Measurements from ENCODE around the gene TMSB15C.
"Not testable (repeated sequence)": the region's sequence is repeated elsewhere in the genome, so short reads cannot be mapped to it uniquely, and the experiment has no call there.

The TMSB15C gene

DNA sequence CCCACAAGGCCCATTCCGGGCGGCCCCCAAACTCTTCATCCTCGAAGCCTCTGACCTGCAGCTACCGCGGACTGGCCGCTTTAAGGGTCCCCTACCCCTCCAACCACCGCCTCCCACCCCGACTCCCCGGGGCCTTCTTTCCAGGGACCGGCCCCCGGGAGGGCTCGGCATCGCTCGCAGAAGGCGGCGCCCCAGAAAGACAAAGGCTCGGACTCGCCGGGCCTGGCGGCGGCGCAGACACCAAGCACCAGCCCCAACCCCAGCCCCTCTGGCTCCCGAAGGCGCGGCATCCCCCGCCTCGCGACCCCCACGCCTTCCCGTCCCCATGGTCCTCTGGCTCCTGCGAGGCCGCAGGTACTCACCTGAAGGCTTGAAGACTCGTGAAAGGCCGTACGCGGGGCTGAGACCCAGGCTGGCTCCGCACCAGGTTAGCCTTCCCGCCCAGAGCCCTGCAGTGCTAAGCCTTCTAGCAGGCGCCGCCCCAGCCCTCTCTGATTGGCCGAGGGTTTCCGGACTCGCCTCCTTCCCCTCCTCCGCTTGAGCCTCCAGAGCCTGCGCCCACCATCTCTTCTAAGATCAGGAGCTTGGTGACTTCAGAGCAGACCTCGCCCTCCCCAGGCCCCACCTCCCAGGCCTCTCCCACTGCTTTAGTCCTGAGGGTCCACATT lies at the start of gene TMSB15C:
TSS of gene TMSB15C (minus strand) at position 459 of the 668 bp plus-strand sequence.
- FAIRE-seq; DNase-seq (ENCODE audit: insufficient read length, low spot score): not testable (repeated sequence)

GRCh38 chrX:104122829-104123228 lies 46.8 kb upstream of the TMSB15C start:
- no peak for FAIRE-seq
- no peak for DNase-seq (ENCODE audit: insufficient read length, low spot score)

DNA sequence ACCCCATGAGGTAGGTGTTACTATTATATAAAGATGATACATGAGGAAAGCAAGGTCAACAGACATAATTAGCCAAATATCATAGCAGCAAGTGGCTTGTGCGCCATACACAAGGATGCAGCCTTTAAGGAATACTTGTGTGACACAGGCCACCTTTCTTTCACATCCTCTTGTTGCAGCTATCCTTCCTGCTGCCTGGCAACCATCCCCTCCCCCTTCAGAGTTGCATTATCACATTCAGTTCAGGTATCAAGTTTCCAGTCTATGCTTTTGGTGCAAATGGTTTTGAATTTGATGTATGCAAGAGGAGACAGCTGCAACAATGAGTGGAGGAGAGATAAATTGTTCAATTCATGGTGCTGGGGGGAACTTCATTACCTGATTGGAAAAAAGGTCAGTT lies 42.7 kb upstream of the TMSB15C start:
- DNase-seq (ENCODE audit: insufficient read length, low spot score) (no peak), FAIRE-seq (no peak)

DNA sequence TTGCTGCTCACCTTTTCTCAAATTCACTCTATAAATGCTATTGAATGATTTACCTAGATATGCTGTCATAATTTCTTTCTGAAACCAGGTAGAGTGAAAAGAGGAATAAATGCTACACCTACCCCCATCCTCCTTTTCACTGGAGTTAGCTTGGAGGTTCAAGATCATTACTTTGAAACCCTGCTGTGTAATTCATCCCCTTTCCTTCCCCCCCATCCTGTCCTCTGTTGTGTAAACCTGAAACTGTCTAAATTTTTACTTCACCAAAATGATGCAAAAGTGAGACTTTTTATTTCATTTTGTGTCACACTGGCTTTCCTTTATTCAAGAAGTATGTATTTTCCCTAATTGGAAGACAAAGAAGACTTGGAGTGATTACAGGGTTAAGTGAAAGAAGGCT lies 41.7 kb upstream of the TMSB15C start:
- no peak for FAIRE-seq

DNA sequence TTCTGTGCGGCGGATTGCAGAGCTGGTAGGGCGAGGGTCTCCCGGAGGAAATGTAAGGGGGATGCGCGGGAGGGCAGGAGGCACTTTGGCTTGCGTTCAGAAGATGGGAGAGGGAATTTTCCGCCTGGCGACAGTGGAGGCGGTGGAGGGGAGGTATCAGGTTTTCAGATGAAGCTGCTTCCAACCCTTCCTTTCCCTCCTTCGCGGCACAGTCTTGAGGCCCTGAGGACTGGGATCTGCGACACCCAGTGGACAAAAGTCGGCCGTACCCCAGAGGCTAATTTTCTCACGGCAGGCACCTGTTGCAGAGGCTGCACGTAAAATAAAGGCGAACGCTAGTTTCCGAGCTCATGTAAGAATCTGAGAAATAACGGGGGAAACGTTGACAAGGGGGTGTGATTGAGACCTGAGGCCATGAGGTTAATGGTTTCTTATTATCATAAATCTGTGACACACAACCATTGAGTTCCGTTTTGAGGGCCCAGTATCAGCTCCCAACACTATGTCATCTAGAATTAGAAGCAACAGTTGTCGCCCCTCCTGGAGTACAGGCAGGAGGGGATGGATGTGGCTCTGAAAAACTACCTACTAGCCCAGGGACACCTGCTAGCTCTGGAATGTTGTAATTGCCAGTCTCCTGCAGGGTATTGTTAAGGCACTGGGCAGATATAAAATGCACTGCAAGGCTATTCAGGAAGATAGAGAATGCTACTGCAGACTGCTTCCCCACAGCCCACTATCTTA lies 37.4 kb upstream of the TMSB15C start:
- no peak for FAIRE-seq
- no peak for DNase-seq (ENCODE audit: insufficient read length, low spot score)

More for the DNA sequence above, 41.7 kb upstream of the TMSB15C start:
- DNase-seq (ENCODE audit: insufficient read length, low spot score): no peak

- peak; percentile 18 for DNase-seq (ENCODE audit: insufficient read length, low spot score)
- FAIRE-seq: no peak
Observed at GRCh38 chrX:104112326-104112951, 36.4 kb upstream of the TMSB15C start, which contains the start of gene ZCCHC18. TSS of gene ZCCHC18 (plus strand) at chrX:104112523. CDS start at chrX:104114112, 1,589 bp downstream.

- FAIRE-seq; DNase-seq (ENCODE audit: insufficient read length, low spot score): not testable (repeated sequence)
Observed at GRCh38 chrX:104110491-104111240, 34.6 kb upstream of the TMSB15C start.

DNA sequence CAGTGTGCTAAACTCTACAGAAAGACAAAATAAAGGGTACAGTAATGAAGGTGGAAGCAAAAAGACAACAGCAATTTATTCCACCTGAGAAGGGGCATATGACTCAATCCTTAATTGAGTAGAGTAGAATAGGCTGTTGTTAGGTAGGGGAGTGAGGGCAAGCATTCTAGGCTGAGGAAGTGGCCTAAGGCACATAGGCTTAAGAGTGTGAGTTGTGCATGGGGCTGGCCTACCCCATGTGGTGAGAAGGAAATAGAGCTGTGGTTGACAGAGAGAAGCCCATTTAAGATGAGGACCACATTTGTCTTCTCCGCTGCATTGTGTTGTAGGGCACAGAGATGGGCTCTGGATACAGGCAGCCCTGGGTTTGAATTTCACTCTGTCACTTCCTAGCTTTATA lies 32.9 kb upstream of the TMSB15C start:
- FAIRE-seq (no peak), DNase-seq (ENCODE audit: insufficient read length, low spot score) (no peak)

DNA sequence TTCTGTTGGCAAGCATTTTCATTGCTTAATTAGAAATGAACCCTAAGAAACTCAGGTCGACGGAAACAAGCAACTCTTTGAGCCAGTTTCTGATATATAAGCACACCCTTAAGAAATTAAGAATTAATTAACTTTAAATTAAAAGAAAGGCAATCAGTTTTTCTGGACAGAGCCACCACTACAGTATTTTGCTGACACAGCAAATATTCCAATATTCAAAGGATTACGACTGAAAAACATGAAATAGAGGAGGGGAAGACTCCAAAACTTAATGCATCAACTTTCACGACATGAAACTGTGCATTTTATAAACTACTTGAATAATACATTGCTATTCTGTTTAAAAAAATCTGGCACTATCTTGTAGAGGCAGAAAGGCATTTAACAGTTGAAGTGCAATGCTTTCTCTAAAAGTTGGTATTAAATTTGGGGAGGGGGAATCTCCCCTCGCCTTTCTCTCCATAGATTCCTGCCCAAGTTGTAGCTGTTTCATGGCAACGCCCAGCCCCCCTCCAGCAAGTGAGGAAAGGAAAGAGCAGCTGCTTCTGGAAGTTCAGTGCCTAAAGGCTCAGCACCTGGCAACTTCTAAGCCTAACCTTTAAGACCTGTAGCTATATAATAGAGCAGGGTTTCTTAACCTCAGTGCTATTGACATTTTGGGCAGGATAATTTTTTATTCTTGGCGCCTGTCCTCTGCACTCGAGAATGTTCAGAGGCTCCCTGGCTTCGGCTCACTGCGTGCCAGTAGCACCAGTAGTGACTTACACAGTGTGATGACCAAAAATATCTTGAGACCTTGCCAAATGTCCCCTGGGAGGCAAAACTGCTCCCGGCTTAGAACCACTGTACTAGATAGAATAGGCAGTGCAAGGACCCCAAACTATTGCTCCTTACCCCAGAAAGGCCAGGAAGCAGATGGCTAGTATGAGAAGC lies 29.6 kb upstream of the TMSB15C start:
- FAIRE-seq: no peak
- DNase-seq (ENCODE audit: insufficient read length, low spot score): no peak

DNA sequence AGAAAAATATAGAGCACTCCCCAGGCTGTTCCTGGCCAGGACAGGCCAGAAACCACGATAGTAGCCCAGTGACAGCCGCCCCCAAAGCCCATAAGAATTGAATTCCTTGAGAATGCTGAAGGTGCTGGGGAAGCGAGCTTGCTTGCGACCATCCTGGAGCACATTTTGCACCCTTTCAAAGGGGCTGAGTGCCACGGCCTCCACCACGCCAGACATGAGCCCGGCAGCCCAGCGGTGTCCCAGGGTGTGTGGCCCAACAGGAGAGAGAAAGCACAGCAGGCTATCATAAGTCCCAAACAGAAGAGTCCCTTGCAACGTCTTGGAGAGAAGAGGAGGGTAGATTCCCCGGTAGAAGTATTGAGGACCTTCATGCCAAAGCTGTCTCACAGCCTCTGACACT lies 28.6 kb upstream of the TMSB15C start:
- DNase-seq (ENCODE audit: insufficient read length, low spot score) (no peak), FAIRE-seq (no peak)

GRCh38 chrX:104098919-104099318 lies 22.9 kb upstream of the TMSB15C start:
- FAIRE-seq (no peak), DNase-seq (ENCODE audit: insufficient read length, low spot score) (no peak)

GRCh38 chrX:104098151-104098808 lies 22.2 kb upstream of the TMSB15C start:
- no peak for FAIRE-seq
- no peak for DNase-seq (ENCODE audit: insufficient read length, low spot score)

- DNase-seq (ENCODE audit: insufficient read length, low spot score) (no peak), FAIRE-seq (no peak)
Observed at GRCh38 chrX:104085919-104086318, 9.9 kb upstream of the TMSB15C start.

- FAIRE-seq (no peak), DNase-seq (ENCODE audit: insufficient read length, low spot score) (no peak)
Observed at GRCh38 chrX:104085477-104085876, 9.4 kb upstream of the TMSB15C start.

DNA sequence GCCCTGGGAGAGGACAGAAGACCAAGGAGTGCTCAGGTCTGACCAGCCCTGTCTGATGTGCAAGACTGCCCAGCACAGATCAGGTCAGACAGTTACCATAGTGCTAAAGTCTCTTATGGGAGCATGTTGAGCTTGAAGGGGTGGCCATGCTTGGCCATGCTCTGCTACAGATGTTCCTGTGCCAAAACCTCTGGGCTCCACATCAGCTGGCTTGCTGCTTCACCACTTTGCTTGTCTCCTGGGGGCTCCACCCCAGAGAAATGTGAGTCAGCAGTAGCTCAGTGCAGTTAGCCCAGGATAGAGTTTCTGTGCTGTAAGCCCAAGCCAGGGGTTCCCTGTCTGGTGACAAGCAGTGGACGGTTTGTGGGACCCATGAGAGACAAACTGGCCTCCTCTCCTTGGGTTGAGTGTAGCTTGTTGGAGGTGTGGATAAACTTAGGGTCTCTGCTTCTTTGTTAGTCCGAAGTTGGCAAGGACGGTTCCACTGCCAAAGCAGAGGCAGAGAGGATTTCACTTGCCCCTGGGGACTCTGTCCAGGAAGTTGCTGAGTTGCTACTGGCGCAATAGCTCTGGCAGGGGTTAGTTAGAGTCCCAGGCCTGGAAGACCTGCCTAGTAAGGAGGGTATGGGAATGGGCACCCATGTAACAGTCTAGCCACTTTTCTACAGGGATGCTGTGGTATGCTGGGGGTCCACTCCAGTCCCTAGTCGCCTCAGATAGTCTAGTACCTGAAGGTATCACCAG lies 8.7 kb upstream of the TMSB15C start:
- FAIRE-seq (no peak), DNase-seq (ENCODE audit: insufficient read length, low spot score) (no peak)

DNA sequence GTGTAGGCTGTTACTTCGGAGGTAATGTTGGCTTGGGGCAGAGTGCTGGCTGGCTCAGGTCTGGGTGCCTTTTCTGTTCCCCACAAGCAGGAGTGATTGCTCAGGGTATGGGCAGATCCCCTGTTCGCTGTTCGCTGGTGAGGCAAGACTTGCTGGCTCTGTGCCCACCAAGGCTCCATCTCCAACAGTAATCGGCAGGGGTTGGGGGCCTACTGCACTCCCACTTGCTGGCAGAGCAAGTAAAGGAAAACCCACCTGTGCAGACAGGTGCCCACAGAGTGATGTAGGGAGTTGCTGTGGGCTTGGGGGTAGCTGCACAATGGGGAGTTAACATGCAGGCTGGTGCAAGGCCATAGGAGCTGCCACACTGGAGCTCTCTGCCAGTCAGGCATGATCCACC lies 8.0 kb upstream of the TMSB15C start:
- no peak for FAIRE-seq
- no peak for DNase-seq (ENCODE audit: insufficient read length, low spot score)

DNA sequence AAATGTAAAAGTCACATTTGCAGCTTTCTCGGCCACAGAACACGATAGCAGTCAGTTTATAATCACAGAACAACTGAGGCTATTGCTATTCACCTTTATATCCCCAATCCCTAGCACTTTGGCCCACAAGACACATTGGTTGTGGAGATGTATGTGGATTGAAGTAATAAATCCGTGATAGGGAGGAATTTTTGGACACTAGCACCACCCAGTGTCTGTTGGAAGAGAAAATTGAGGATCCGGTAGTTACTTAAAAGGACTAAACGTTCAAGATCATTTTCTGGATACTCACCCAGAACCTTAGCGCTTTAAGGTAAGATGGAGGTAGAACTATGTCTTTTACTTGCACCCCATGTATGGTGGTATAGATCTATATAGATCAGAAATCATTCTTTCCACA lies 1.8 kb upstream of the TMSB15C start:
- DNase-seq (ENCODE audit: insufficient read length, low spot score); FAIRE-seq: not testable (repeated sequence)

GRCh38 chrX:104062636-104063035 lies 13.4 kb downstream of the TMSB15C start:
- FAIRE-seq: not testable (repeated sequence)

GRCh38 chrX:104054956-104055355 lies 21.1 kb downstream of the TMSB15C start:
- not testable (repeated sequence) for DNase-seq (ENCODE audit: insufficient read length, low spot score); FAIRE-seq

More at GRCh38 chrX:104062636-104063035, 13.4 kb downstream of the TMSB15C start:
- not testable (repeated sequence) for DNase-seq (ENCODE audit: insufficient read length, low spot score)

Measured in HTR-8/SVneo (cell line).